H1 (cell line): Measurements from ENCODE around the gene SLC38A1. TPM values are rescaled to one million over a fixed set of nuclear protein-coding genes. Genes with fewer than 3 reads are reported as not detected.

Source experiments
- CTCF ChIA-PET: fragments of 300-600 bp; sonication (Branson Sonifier 250); formaldehyde crosslinking; loops from one replicate; lab custom pipeline; 2021; ENCODE audit not compliant: partially characterized antibody; lab: Charles Lee
- POLR2A ChIA-PET: fragments of 300-600 bp; sonication (Branson Sonifier 250); formaldehyde crosslinking; loops from one replicate; lab custom pipeline; 2021; ENCODE audit warnings: inconsistent platforms; ENCODE audit not compliant: partially characterized antibody; lab: Charles Lee
- DNase-seq, 2 experiments: peaks; one replicate each; pipeline versions ENCODE4 v3.0.0 to v3.0.0-alpha.2; 2010 to 2022; ENCODE audit warnings: low spot score in 2 of 2, low read depth in 1 of 2, mixed read lengths in 1 of 2
- FAIRE-seq: peaks from 2 replicates; lab custom pipeline; 2011; peaks lifted over from hg19 to GRCh38; lab: Jason Lieb, UNC
- H2AFZ ChIP-seq: 2 replicates; pipeline ENCODE4 v1.8.1; 2012; ENCODE audit warnings: low read length, inconsistent platforms
- H2AK5ac ChIP-seq: 2 replicates; pipeline ENCODE4 v1.6.1; 2013; ENCODE audit warnings: low read depth, low read length
- H2BK120ac ChIP-seq: replicated peaks from 2 replicates; pipeline ENCODE3; 2013; ENCODE audit warnings: low read depth, low read length, inconsistent platforms
- H2BK12ac ChIP-seq: 2 replicates; pipeline ENCODE4 v1.6.1; 2013; ENCODE audit warnings: low read depth, low read length
- H2BK15ac ChIP-seq: 2 replicates; pipeline ENCODE4 v1.6.1; 2013; ENCODE audit warnings: low read length
- H2BK20ac ChIP-seq: 2 replicates; pipeline ENCODE4 v1.6.1; 2013; ENCODE audit warnings: low read length
- H2BK5ac ChIP-seq: 2 replicates; pipeline ENCODE4 v1.6.1; 2013; ENCODE audit warnings: low read depth, low read length
- H3K14ac ChIP-seq: 2 replicates; pipeline ENCODE4 v1.6.1; 2013; ENCODE audit warnings: inconsistent platforms; ENCODE audit not compliant: insufficient read length
- H3K18ac ChIP-seq: 2 replicates; pipeline ENCODE4 v1.6.1; 2013; ENCODE audit warnings: low read length; ENCODE audit errors: extremely low read depth
- H3K23ac ChIP-seq: 2 replicates; pipeline ENCODE4 v1.6.1; 2013; ENCODE audit warnings: inconsistent platforms; ENCODE audit not compliant: insufficient read length
- H3K23me2 ChIP-seq: 2 replicates; pipeline ENCODE4 v1.6.1; 2013; ENCODE audit warnings: low read depth, low read length
- H3K27ac ChIP-seq: 2 replicates; pipeline ENCODE4 v1.6.1; 2011; ENCODE audit warnings: low read depth, low read length, inconsistent platforms
- H3K27me3 ChIP-seq, 4 experiments: replicated peaks in 1 of 4; 1 replicate in 1 of 4; 2 replicates in 3 of 4; pipeline versions ENCODE4 v1.6.1 to v1.8.1; 2011 to 2013; ENCODE audit warnings: low read length in 3 of 4, mild to moderate bottlenecking in 3 of 4, inconsistent platforms in 2 of 4, mixed read lengths in 2 of 4, moderate library complexity in 1 of 4; ENCODE audit not compliant: control insufficient read depth in 3 of 4, insufficient read depth in 3 of 4; ENCODE audit errors: extremely low read depth in 1 of 4
- H3K36me3 ChIP-seq, 4 experiments: 2 replicates each; pipeline versions ENCODE4 v1.6.1 to v1.8.1; 2011 to 2013; ENCODE audit warnings: mild to moderate bottlenecking in 4 of 4, low read length in 3 of 4, moderate library complexity in 2 of 4, control low read depth in 1 of 4, inconsistent platforms in 1 of 4; ENCODE audit not compliant: insufficient read depth in 4 of 4, control insufficient read depth in 2 of 4
- H3K4ac ChIP-seq: replicated peaks from 2 replicates; pipeline ENCODE3; 2013; ENCODE audit warnings: low read length, low read depth, mixed read lengths, inconsistent platforms; ENCODE audit not compliant: insufficient read length
- H3K4me1 ChIP-seq, 4 experiments: replicated peaks in 1 of 4; 1 replicate in 1 of 4; 2 replicates in 3 of 4; pipeline versions ENCODE4 v1.6.1 to v1.8.1; 2011 to 2013; ENCODE audit warnings: low read length in 3 of 4, inconsistent platforms in 2 of 4, mixed read lengths in 1 of 4; ENCODE audit not compliant: insufficient read depth in 4 of 4, control insufficient read depth in 3 of 4
- H3K4me2 ChIP-seq, 2 experiments: 2 replicates each; pipeline versions ENCODE4 v1.6.1 to v1.8.1; 2011 to 2013; ENCODE audit warnings: low read depth in 2 of 2, low read length in 2 of 2, control low read depth in 1 of 2, inconsistent platforms in 1 of 2, mild to moderate bottlenecking in 1 of 2; ENCODE audit not compliant: insufficient read depth in 1 of 2
- H3K4me3 ChIP-seq, 4 experiments: fragments of 200-600, 300-600 bp in 1 of 4; sonication (generic), shearing (Covaris generic), sonication (Bioruptor Twin) in 1 of 4; 2 replicates each; pipeline versions ENCODE4 v1.5.1 to v1.8.1; 2011 to 2016; ENCODE audit warnings: low read length in 4 of 4, low read depth in 3 of 4, control low read depth in 2 of 4, inconsistent platforms in 2 of 4, mild to moderate bottlenecking in 2 of 4, mixed read lengths in 1 of 4, moderate library complexity in 1 of 4; ENCODE audit not compliant: insufficient read depth in 2 of 4; ENCODE audit errors: extremely low read depth in 1 of 4
- H3K56ac ChIP-seq: replicated peaks from 2 replicates; pipeline ENCODE3; 2013; ENCODE audit warnings: low read depth, mild to moderate bottlenecking, mixed read lengths, low read length, inconsistent platforms; ENCODE audit not compliant: insufficient read length
- H3K79me1 ChIP-seq: 2 replicates; pipeline ENCODE4 v1.6.1; 2013; ENCODE audit warnings: low read depth, low read length, control low read depth
- H3K79me2 ChIP-seq, 2 experiments: 2 replicates each; pipeline versions ENCODE4 v1.6.1 to v1.8.1; 2012 to 2013; ENCODE audit warnings: low read length in 2 of 2, mild to moderate bottlenecking in 2 of 2, inconsistent platforms in 1 of 2; ENCODE audit not compliant: insufficient read depth in 2 of 2, control insufficient read depth in 1 of 2
- H3K9ac ChIP-seq, 4 experiments: replicated peaks in 1 of 4; 1 replicate in 1 of 4; 2 replicates in 3 of 4; pipeline versions ENCODE4 v1.6.1 to v1.8.1; 2011 to 2013; ENCODE audit warnings: low read depth in 3 of 4, low read length in 3 of 4, control low read depth in 2 of 4, mild to moderate bottlenecking in 2 of 4, moderate library complexity in 2 of 4, inconsistent platforms in 1 of 4; ENCODE audit errors: extremely low read depth in 1 of 4
- H3K9me3 ChIP-seq, 2 experiments: 2 replicates each; pipeline versions ENCODE4 v1.6.1 to v1.8.1; 2012 to 2013; ENCODE audit warnings: mild to moderate bottlenecking in 2 of 2, moderate library complexity in 2 of 2, control low read depth in 1 of 2, inconsistent platforms in 1 of 2, low read depth in 1 of 2, low read length in 1 of 2, mixed read lengths in 1 of 2; ENCODE audit not compliant: insufficient read depth in 2 of 2
- H4K20me1 ChIP-seq, 2 experiments: replicated peaks in 1 of 2; 2 replicates each; pipeline versions ENCODE3 to v1.8.1; 2011 to 2013; ENCODE audit warnings: inconsistent platforms in 2 of 2, low read length in 2 of 2, mild to moderate bottlenecking in 1 of 2; ENCODE audit not compliant: insufficient read depth in 2 of 2, control insufficient read depth in 1 of 2
- H4K5ac ChIP-seq: 2 replicates; pipeline ENCODE4 v1.6.1; 2013; ENCODE audit warnings: low read length, low read depth, mixed read lengths, inconsistent platforms; ENCODE audit not compliant: insufficient read length
- H4K8ac ChIP-seq: 2 replicates; pipeline ENCODE4 v1.8.0; 2013; ENCODE audit warnings: mild to moderate bottlenecking, moderate library complexity, low read length, inconsistent platforms; ENCODE audit not compliant: insufficient read depth; ENCODE audit errors: extremely low read depth
- H4K91ac ChIP-seq: replicated peaks from 2 replicates; pipeline ENCODE3; 2013; ENCODE audit warnings: low read length, mixed read lengths, inconsistent platforms; ENCODE audit not compliant: insufficient read length
- ATF2 ChIP-seq: IDR thresholded peaks from 2 replicates; pipeline ENCODE4 v1.6.1; 2012; ENCODE audit warnings: low read length, inconsistent platforms
- CREB1 ChIP-seq: IDR thresholded peaks from 2 replicates; pipeline ENCODE4 v1.6.1; 2012; ENCODE audit warnings: inconsistent platforms
- EZH2 ChIP-seq: fragments of 200-600 bp; sonication (generic); IDR thresholded peaks from 2 replicates; pipeline ENCODE4 v1.7.1; 2012; ENCODE audit warnings: low read depth, mild to moderate bottlenecking, moderate library complexity, low read length, inconsistent platforms; ENCODE audit not compliant: severe bottlenecking
- HDAC6 ChIP-seq: IDR thresholded peaks from one replicate; pipeline ENCODE4 v1.7.1; 2012; ENCODE audit warnings: low read depth, mild to moderate bottlenecking, inconsistent platforms, low read length, moderate library complexity
- PHF8 ChIP-seq: fragments of 200-600 bp; sonication (generic); conservative IDR thresholded peaks from 2 replicates; pipeline ENCODE4 v1.7.1; 2012; ENCODE audit warnings: low read depth, mild to moderate bottlenecking, inconsistent platforms, low read length, moderate library complexity
- POU5F1 ChIP-seq: IDR thresholded peaks from 2 replicates; pipeline ENCODE4 v1.6.1; 2011; ENCODE audit warnings: low read depth, mild to moderate bottlenecking, low read length, moderate library complexity
- TCF12 ChIP-seq: IDR thresholded peaks from 2 replicates; pipeline ENCODE4 v1.6.1; 2011; ENCODE audit warnings: low read depth, mild to moderate bottlenecking, low read length
- WGBS, 2 experiments: shearing (Covaris generic) in 1 of 2; methylation state at CpG; one replicate each; pipeline versions ENCODE4 v1.1.6 to v1.1.7; 2013 to 2015; ENCODE audit warnings: low lambda C conversion rate in 2 of 2, mixed read lengths in 2 of 2, inconsistent platforms in 1 of 2, low coverage in 1 of 2, missing lambda C conversion rate in 1 of 2; ENCODE audit not compliant: insufficient replicate concordance in 2 of 2, insufficient coverage in 1 of 2, insufficient read length in 1 of 2; ENCODE audit errors: extremely low coverage in 1 of 2, missing lambda C conversion rate in 1 of 2; 5-methylcytosine and 5-hydroxymethylcytosine counted together
- polyA plus RNA-seq, 7 experiments: library from polyadenylated mRNA; depleted of rRNA in 3 of 7; stranded (reverse) in 5 of 7; unstranded in 2 of 7; fragments of >200 nt in 5 of 7; fragments of 200-250 nt in 2 of 7; gene quantifications; 1 replicate in 5 of 7; 2 replicates in 1 of 7; 4 replicates in 1 of 7; pipeline versions ENCODE4 v1.2.1 to v1.2.3, GENCODE V29; 2011 to 2013; ENCODE audit warnings: missing spikeins in 2 of 7, mixed read lengths in 2 of 7
- total RNA-seq: library from RNA; stranded (reverse); fragmentation: NEBNext Ultra II Directional; extraction: Animal tissue kit (Norgen Biotek cat#: 25700); gene quantifications from 2 replicates; pipeline ENCODE4 v1.2.1, GENCODE V29; 2021

The SLC38A1 gene
- total and polyA plus RNA-seq, 2 of the 8 experiments (the other 6 are each of a cell fraction or from before 2014, with no cell fraction given), result 83.4 to 242 TPM

- Histone ChIP-seq H3K4me3 (no peak overlapping the region), H4K20me1 (peaks cover 0 to 2% of the 10 kb centered on the region in 2 experiments), H3K23ac (no peak overlapping the region), H3K18ac (no peak overlapping the region), H4K5ac (no peak overlapping the region), H2AK5ac (no peak overlapping the region), H3K14ac (no peak overlapping the region), H4K8ac (no peak overlapping the region), H3K9me3 (no peaks in the 10 kb centered on the region), H3K36me3 (peaks cover 3 to 30% (median 18%) of the 10 kb centered on the region in 4 experiments; a peak in 7 of 8 replicates), H3K9ac (no peak overlapping the region), H3K4me2 (no peak overlapping the region), H3K79me1 (no peaks in the 10 kb centered on the region; the same call in 1 of the 2 replicates), H3K4ac (no peak overlapping the region), H3K27me3 (no peaks in the 10 kb centered on the region), H2BK12ac (no peak overlapping the region), H3K27ac (no peak overlapping the region), H2BK5ac (no peak overlapping the region), H2BK15ac (no peak overlapping the region), H2BK20ac (no peak overlapping the region), H3K56ac (no peak overlapping the region), H3K79me2 (no peaks in the 10 kb centered on the region), H3K4me1 (no peaks in the 10 kb centered on the region; a peak in 1 of 7 replicates), H2AFZ (no peak overlapping the region), H2BK120ac (no peak overlapping the region), H3K23me2 (no peaks in the 10 kb centered on the region), H4K91ac (no peak overlapping the region)
- POLR2A ChIA-PET, result interaction anchor here (1.3 to 1.8 kb wide), 2 partner anchors 9 to 83 kb away, joined by 3 to 5 read pairs; partner anchors contain the start of gene SLC38A1
- 81% methylated on average over 3 of the region's 3 CpGs; no CpG with 5 or more reads in 1 of the 2 experiments for WGBS, 2 experiments
- CTCF ChIA-PET, result interaction anchor here (0.8 to 1.2 kb wide), 2 partner anchors 10 to 16 kb away, joined by 3 to 4 read pairs; no protein-coding TSS in a partner anchor
- DNase-seq (no peak), FAIRE-seq (no peak)
- no peak for TF ChIP-seq TCF12
- TF ChIP-seq EZH2, result no peak
- no peak for TF ChIP-seq POU5F1
- no peak for TF ChIP-seq PHF8
- no peak for TF ChIP-seq ATF2
- TF ChIP-seq HDAC6, result no peak
- no peak for TF ChIP-seq CREB1
Observed at GRCh38 chr12:46186088-46186487, 82.8 kb downstream of the SLC38A1 start.
